CD8-positive, alpha-beta memory T cell (primary cell): ENCODE results near the gene SPECC1. TPM values are rescaled to one million over a fixed set of nuclear protein-coding genes. Genes with fewer than 3 reads are reported as not detected.
A peak's percentile ranks its signal among the peaks of the same experiment; 100 is the strongest.
"Not testable (repeated sequence)": the region's sequence is repeated elsewhere in the genome, so short reads cannot be mapped to it uniquely, and the experiment has no call there.

Experiments
- CTCF ChIA-PET: fragments of 350-600 bp; sonication (Branson Sonifier 250); formaldehyde crosslinking; loops from one replicate; lab custom pipeline; 2021; ENCODE audit warnings: antibody characterized with exemption; lab: Charles Lee
- POLR2A ChIA-PET: fragments of 350-600 bp; sonication (Branson Sonifier 250); formaldehyde crosslinking; loops from one replicate; lab custom pipeline; 2021; ENCODE audit warnings: antibody characterized with exemption; lab: Charles Lee
- DNase-seq, 5 donors: peaks; one replicate each; pipeline versions ENCODE4 v3.0.0 to v3.0.0-alpha.2; 2020 to 2022; ENCODE audit warnings: mixed read lengths in 1 of 5
- H3K27ac ChIP-seq: one replicate; pipeline ENCODE4 v1.7.0; 2013; ENCODE audit warnings: low read depth, mild to moderate bottlenecking, low read length, moderate library complexity
- H3K27me3 ChIP-seq: 2 replicates; pipeline ENCODE4 v1.7.0; 2013; ENCODE audit warnings: low read length, mild to moderate bottlenecking; ENCODE audit not compliant: insufficient read depth, poor library complexity, severe bottlenecking
- H3K36me3 ChIP-seq: 2 replicates; pipeline ENCODE4 v1.7.0; 2013; ENCODE audit warnings: mild to moderate bottlenecking, low read length, moderate library complexity; ENCODE audit not compliant: insufficient read depth
- H3K4me1 ChIP-seq: 2 replicates; pipeline ENCODE4 v1.7.0; 2013; ENCODE audit warnings: mild to moderate bottlenecking, low read length, moderate library complexity; ENCODE audit not compliant: insufficient read depth
- H3K4me3 ChIP-seq: 2 replicates; pipeline ENCODE4 v1.7.0; 2013; ENCODE audit warnings: mild to moderate bottlenecking, low read length
- H3K9me3 ChIP-seq: 2 replicates; pipeline ENCODE4 v1.7.0; 2013; ENCODE audit warnings: mild to moderate bottlenecking, low read length
- H3K27ac Mint-ChIP-seq, 8 donors: one replicate each; pipeline ENCODE4 v1.8.0; 2020 to 2021; ENCODE audit warnings: mixed read lengths in 8 of 8, mild to moderate bottlenecking in 6 of 8, inconsistent platforms in 3 of 8, moderate library complexity in 3 of 8
- H3K27me3 Mint-ChIP-seq, 2 donors: one replicate each; pipeline ENCODE4 v1.8.0; 2020 to 2021; ENCODE audit warnings: mixed read lengths in 2 of 2, mild to moderate bottlenecking in 1 of 2, moderate library complexity in 1 of 2
- H3K36me3 Mint-ChIP-seq, 3 donors: one replicate each; pipeline ENCODE4 v1.8.0; 2020 to 2021; ENCODE audit warnings: mixed read lengths in 3 of 3, inconsistent platforms in 1 of 3, mild to moderate bottlenecking in 1 of 3
- H3K4me1 Mint-ChIP-seq, 3 donors: one replicate each; pipeline ENCODE4 v1.8.0; 2020 to 2021; ENCODE audit warnings: mixed read lengths in 3 of 3, inconsistent platforms in 1 of 3, mild to moderate bottlenecking in 1 of 3
- H3K4me3 Mint-ChIP-seq, 7 donors: one replicate each; pipeline ENCODE4 v1.8.0; 2020 to 2021; ENCODE audit warnings: mixed read lengths in 7 of 7, mild to moderate bottlenecking in 6 of 7, moderate library complexity in 4 of 7, inconsistent platforms in 2 of 7
- H3K9me3 Mint-ChIP-seq, 5 donors: one replicate each; pipeline ENCODE4 v1.8.0; 2020 to 2022; ENCODE audit warnings: mixed read lengths in 5 of 5, mild to moderate bottlenecking in 3 of 5, moderate library complexity in 2 of 5, inconsistent platforms in 1 of 5
- polyA plus RNA-seq: library from polyadenylated mRNA; unstranded; fragments of 300-500 nt; fragmentation: Illumina TruSeq; gene quantifications from one replicate; pipeline ENCODE4 v1.2.3, GENCODE V29; 2021
- total RNA-seq, 2 experiments: library from RNA; stranded (reverse); gene quantifications; one replicate each; pipeline ENCODE4 v1.2.3, GENCODE V29; 2021

SPECC1 gene
- total and polyA plus RNA-seq, 3 experiments from 2014 or later: 12.5 to 15.9 (median 13.4) TPM

GRCh38 chr17:20225162-20226115 is 216.3 kb downstream of the SPECC1 start:
- no peaks in the 10 kb centered on the region for H3K9me3 Mint-ChIP-seq
- no peaks in the 10 kb centered on the region for H3K36me3 ChIP-seq
- H3K36me3 Mint-ChIP-seq: peaks cover 0 to 9% (median 4%) of the 10 kb centered on the region in 3 donors
- no peaks in the 10 kb centered on the region for H3K9me3 ChIP-seq
- H3K4me3 ChIP-seq: no peak overlapping the region
- H3K4me3 Mint-ChIP-seq: no peak overlapping the region
- peaks cover 0 to 6% (median 0%) of the 10 kb centered on the region in 3 donors for H3K4me1 Mint-ChIP-seq
- H3K27me3 ChIP-seq: no peaks in the 10 kb centered on the region
- CTCF ChIA-PET: interaction anchor here (1.5 to 3.4 kb wide), 4 partner anchors 10 to 104 kb away, joined by 4 to 17 read pairs (median 6); no protein-coding TSS in a partner anchor
- POLR2A ChIA-PET: no interaction called here
- no peaks in the 10 kb centered on the region for H3K27me3 Mint-ChIP-seq
- no peak for DNase-seq
- H3K27ac ChIP-seq: no peak overlapping the region
- peak overlapping the region in 1 of 8 donors; percentile 73 for H3K27ac Mint-ChIP-seq
- peaks cover 7% of the 10 kb centered on the region for H3K4me1 ChIP-seq

DNA sequence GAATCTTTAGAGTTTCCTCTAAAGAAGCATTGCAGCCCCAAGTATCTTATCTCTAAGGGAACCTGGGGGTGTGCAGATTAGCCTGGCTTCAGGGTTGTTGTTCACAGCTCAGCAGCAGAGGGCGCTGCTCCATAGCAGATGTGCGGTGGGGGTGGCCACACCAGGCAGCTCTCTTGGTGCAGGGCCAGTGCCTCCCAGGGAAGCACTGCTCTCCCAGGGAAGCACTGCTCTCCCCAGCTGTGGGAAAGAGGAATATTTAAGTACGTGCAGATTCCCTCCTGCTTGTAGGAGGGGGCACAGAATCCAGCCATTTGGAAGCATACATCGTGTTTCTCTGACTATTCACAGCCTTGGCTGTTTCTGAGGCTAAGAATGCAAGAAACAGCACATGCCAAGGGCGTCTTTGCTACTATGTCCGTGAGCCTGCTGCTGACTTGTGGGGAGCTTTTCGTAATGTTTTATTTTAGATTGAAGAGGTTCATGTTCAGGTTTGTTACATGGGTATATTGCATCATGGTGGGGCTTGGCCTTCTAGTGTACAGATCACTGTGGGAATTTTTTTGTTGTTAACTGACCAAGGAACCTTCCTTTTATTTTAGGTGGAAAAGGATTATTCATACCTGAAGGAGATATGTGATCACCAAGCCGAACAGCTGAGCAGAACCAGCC is 217.8 kb downstream of the SPECC1 start:
- H3K27ac ChIP-seq: no peak overlapping the region
- H3K27ac Mint-ChIP-seq: no peak overlapping the region
- DNase-seq: peak; percentile 38 to 75 (median 50)
- CTCF ChIA-PET: interaction anchor here (0.7 to 3.4 kb wide), 9 partner anchors 8 to 234 kb away, joined by 3 to 17 read pairs (median 4); no protein-coding TSS in a partner anchor
- H3K27me3 ChIP-seq: no peaks in the 10 kb centered on the region
- no peak overlapping the region for H3K4me3 ChIP-seq
- POLR2A ChIA-PET: no interaction called here
- H3K36me3 ChIP-seq: no peaks in the 10 kb centered on the region
- no peak overlapping the region for H3K4me3 Mint-ChIP-seq
- peaks cover 7% of the 10 kb centered on the region for H3K4me1 ChIP-seq
- peaks cover 0 to 6% (median 0%) of the 10 kb centered on the region in 3 donors for H3K4me1 Mint-ChIP-seq
- peaks cover under 1 to 14% (median 4%) of the 10 kb centered on the region in 3 donors for H3K36me3 Mint-ChIP-seq
- no peaks in the 10 kb centered on the region for H3K9me3 Mint-ChIP-seq
- no peaks in the 10 kb centered on the region for H3K9me3 ChIP-seq
- H3K27me3 Mint-ChIP-seq: no peaks in the 10 kb centered on the region

- H3K27ac Mint-ChIP-seq, H3K36me3 ChIP-seq, H3K4me1 Mint-ChIP-seq, H3K9me3 Mint-ChIP-seq, H3K27ac ChIP-seq, H3K4me1 ChIP-seq, H3K27me3 Mint-ChIP-seq, H3K9me3 ChIP-seq, H3K4me3 ChIP-seq, POLR2A ChIA-PET, DNase-seq, H3K27me3 ChIP-seq, H3K4me3 Mint-ChIP-seq: not testable (repeated sequence)
- H3K36me3 Mint-ChIP-seq: peaks cover 4 to 22% (median 5%) of the 10 kb centered on the region in 3 donors
- CTCF ChIA-PET: interaction anchor here (0.8 to 3.4 kb wide), 7 partner anchors 9 to 235 kb away, joined by 3 to 17 read pairs (median 5); no protein-coding TSS in a partner anchor
Observed at GRCh38 chr17:20227720-20228370, 218.7 kb downstream of the SPECC1 start.

DNA sequence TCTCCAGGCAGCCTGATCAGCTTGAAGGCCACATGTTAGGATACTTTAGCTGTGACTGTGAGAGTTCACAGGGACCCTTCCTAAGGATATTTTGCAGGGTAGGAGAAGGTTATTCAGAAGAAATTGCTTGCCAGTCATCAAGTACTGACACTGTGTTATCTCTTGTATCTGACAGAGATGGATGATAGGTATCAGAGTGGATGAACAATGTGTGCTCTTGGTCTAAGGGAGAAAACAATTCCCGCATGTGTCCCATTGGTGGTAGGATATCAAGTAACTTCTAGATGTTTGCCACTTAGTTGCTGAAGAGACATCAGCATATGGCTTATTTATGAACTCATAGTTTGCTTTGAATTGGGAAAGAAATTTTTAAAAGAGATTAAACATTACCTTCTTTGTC is 219.3 kb downstream of the SPECC1 start:
- H3K27ac ChIP-seq: no peak overlapping the region
- no peaks in the 10 kb centered on the region for H3K36me3 ChIP-seq
- no peaks in the 10 kb centered on the region for H3K9me3 ChIP-seq
- ChIA-PET CTCF (interaction anchor here (3.4 kb wide), 1 partner anchor 92 kb away, joined by 17 read pairs; no protein-coding TSS in a partner anchor), POLR2A (no interaction called here)
- DNase-seq: no peak
- H3K4me3 Mint-ChIP-seq: no peak overlapping the region
- H3K27ac Mint-ChIP-seq: no peak overlapping the region
- H3K4me1 Mint-ChIP-seq: peaks cover 0 to 6% (median 0%) of the 10 kb centered on the region in 3 donors
- no peaks in the 10 kb centered on the region for H3K9me3 Mint-ChIP-seq
- peaks cover 0 to 1% of the 10 kb centered on the region in 2 donors for H3K27me3 Mint-ChIP-seq
- H3K4me3 ChIP-seq: no peak overlapping the region
- H3K36me3 Mint-ChIP-seq: peaks cover 4 to 23% (median 5%) of the 10 kb centered on the region in 3 donors
- peaks cover 7% of the 10 kb centered on the region for H3K4me1 ChIP-seq
- H3K27me3 ChIP-seq: no peaks in the 10 kb centered on the region

- Histone ChIP-seq H3K9me3 (no peaks in the 10 kb centered on the region), H3K27me3 (no peaks in the 10 kb centered on the region), H3K27ac (no peak overlapping the region), H3K4me3 (no peak overlapping the region), H3K4me1 (peaks cover 11% of the 10 kb centered on the region), H3K36me3 (no peaks in the 10 kb centered on the region)
- H3K27ac Mint-ChIP-seq: no peak overlapping the region
- DNase-seq: no peak
- peaks cover 0 to 1% of the 10 kb centered on the region in 2 donors for H3K27me3 Mint-ChIP-seq
- H3K4me3 Mint-ChIP-seq: no peak overlapping the region
- H3K4me1 Mint-ChIP-seq: peaks cover 1 to 11% (median 3%) of the 10 kb centered on the region in 3 donors
- POLR2A ChIA-PET: no interaction called here
- H3K9me3 Mint-ChIP-seq: no peaks in the 10 kb centered on the region
- peaks cover under 1 to 23% (median 5%) of the 10 kb centered on the region in 3 donors for H3K36me3 Mint-ChIP-seq
- CTCF ChIA-PET: interaction anchor here (3.4 kb wide), 1 partner anchor 92 kb away, joined by 17 read pairs; no protein-coding TSS in a partner anchor
Observed at GRCh38 chr17:20228860-20229259, 219.7 kb downstream of the SPECC1 start.

GRCh38 chr17:20230924-20231323 is 221.8 kb downstream of the SPECC1 start:
- Mint-ChIP-seq H3K36me3 (peaks cover 0 to 25% (median 9%) of the 10 kb centered on the region in 3 donors), H3K4me3 (no peak overlapping the region), H3K9me3 (no peaks in the 10 kb centered on the region), H3K27me3 (peaks cover 0 to 1% of the 10 kb centered on the region in 2 donors), H3K4me1 (peaks cover 11 to 31% (median 16%) of the 10 kb centered on the region in 3 donors), H3K27ac (no peak overlapping the region)
- Histone ChIP-seq H3K9me3 (no peaks in the 10 kb centered on the region), H3K36me3 (no peaks in the 10 kb centered on the region), H3K4me1 (peaks cover 25% of the 10 kb centered on the region), H3K27ac (no peak overlapping the region), H3K27me3 (no peaks in the 10 kb centered on the region), H3K4me3 (no peak overlapping the region)
- DNase-seq: no peak
- CTCF ChIA-PET: no interaction called here
- POLR2A ChIA-PET: no interaction called here

DNA sequence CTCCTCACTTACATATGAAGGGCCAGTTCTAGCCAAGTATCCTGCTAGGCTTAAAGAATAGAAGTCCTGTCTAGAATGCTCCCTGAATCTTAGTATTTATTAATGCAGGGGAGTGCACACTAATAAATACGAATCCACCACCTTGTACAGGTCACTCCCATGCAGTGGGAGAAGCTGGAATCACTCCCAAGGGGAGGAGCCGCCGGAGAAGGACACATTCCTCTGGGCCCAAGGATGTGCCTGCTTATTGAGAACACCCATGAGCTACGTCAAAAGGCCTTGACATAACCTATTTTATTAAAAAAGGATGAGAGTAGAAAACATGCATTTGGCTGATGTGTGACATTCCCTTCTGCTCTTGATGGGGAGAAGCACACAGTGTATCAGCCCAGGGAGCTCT is 223.5 kb downstream of the SPECC1 start:
- Mint-ChIP-seq H3K27me3 (peaks cover 0 to 1% of the 10 kb centered on the region in 2 donors), H3K36me3 (peaks cover 0 to 26% (median 12%) of the 10 kb centered on the region in 3 donors), H3K27ac (peak overlapping the region in 1 of 8 donors; percentile 36), H3K4me1 (peaks cover 11 to 35% (median 16%) of the 10 kb centered on the region in 3 donors), H3K4me3 (no peak overlapping the region), H3K9me3 (no peaks in the 10 kb centered on the region)
- H3K27ac ChIP-seq: no peak overlapping the region
- H3K9me3 ChIP-seq: no peaks in the 10 kb centered on the region
- no peaks in the 10 kb centered on the region for H3K36me3 ChIP-seq
- ChIA-PET POLR2A (no interaction called here), CTCF (interaction anchor here (1.6 to 1.8 kb wide), 2 partner anchors 10 to 13 kb away, joined by 4 to 5 read pairs; no protein-coding TSS in a partner anchor)
- H3K4me1 ChIP-seq: peaks cover 18% of the 10 kb centered on the region
- no peak for DNase-seq
- H3K27me3 ChIP-seq: no peaks in the 10 kb centered on the region
- H3K4me3 ChIP-seq: no peak overlapping the region
